A172 (cell line): ENCODE results near the gene ZNF415. TPM values are rescaled to one million over a fixed set of nuclear protein-coding genes. Genes with fewer than 3 reads are reported as not detected.

Experiments used
- total RNA-seq: library from RNA; depleted of rRNA; stranded (reverse); fragments of >200 nt; shearing (Covaris generic); gene quantifications from 2 replicates; pipeline ENCODE4 v1.2.3, GENCODE V29; 2014; rRNA removed

ZNF415 gene
- total RNA-seq, 1 experiment from 2014 or later, result 0.22 TPM

Other genes starting within 250 kb of the ZNF415 start
- gene ZNF320, start 235.3 kb downstream of the ZNF415 start, total RNA-seq, result 3.8 and 5.8 TPM in 2 replicates
- 6.6 and 7.8 TPM in 2 replicates for gene ZNF888, start 209.5 kb downstream of the ZNF415 start, total RNA-seq
- gene ZNF816, start 170.0 kb downstream of the ZNF415 start, total RNA-seq, result 10.7 and 12.0 TPM in 2 replicates
- gene ERVV-1, start 119.0 kb downstream of the ZNF415 start, total RNA-seq, result not detected in 2 replicates
- gene ERVV-2, start 88.2 kb downstream of the ZNF415 start, total RNA-seq, result 0.22 TPM in 1 of 2 replicates, not detected in the other
- gene ZNF160, start 29.5 kb downstream of the ZNF415 start, total RNA-seq, result 19.6 and 20.6 TPM in 2 replicates
- 17.7 and 19.3 TPM in 2 replicates for gene ZNF347, start 26.1 kb upstream of the ZNF415 start, total RNA-seq
- gene ZNF665, start 60.4 kb upstream of the ZNF415 start, total RNA-seq, result not detected in 2 replicates
- 5.2 and 9.3 TPM in 2 replicates for gene ZNF677, start 122.0 kb upstream of the ZNF415 start, total RNA-seq
- gene VN1R2, start 125.4 kb upstream of the ZNF415 start, total RNA-seq, result not detected in 2 replicates
- gene VN1R4, start 134.8 kb upstream of the ZNF415 start, total RNA-seq, result not detected in 2 replicates
- gene ZNF845, start 200.8 kb upstream of the ZNF415 start, total RNA-seq, result 15.3 and 15.4 TPM in 2 replicates
- gene ZNF525, start 232.8 kb upstream of the ZNF415 start, total RNA-seq, result 2.0 and 2.8 TPM in 2 replicates